Measurements from ENCODE around the gene ERMAP. TPM values are rescaled to one million over a fixed set of nuclear protein-coding genes. Genes with fewer than 3 reads are reported as not detected.

The ERMAP gene
- total and polyA plus RNA-seq, 2 experiments from 2014 or later, result 1.2 to 2.2 TPM

DNA sequence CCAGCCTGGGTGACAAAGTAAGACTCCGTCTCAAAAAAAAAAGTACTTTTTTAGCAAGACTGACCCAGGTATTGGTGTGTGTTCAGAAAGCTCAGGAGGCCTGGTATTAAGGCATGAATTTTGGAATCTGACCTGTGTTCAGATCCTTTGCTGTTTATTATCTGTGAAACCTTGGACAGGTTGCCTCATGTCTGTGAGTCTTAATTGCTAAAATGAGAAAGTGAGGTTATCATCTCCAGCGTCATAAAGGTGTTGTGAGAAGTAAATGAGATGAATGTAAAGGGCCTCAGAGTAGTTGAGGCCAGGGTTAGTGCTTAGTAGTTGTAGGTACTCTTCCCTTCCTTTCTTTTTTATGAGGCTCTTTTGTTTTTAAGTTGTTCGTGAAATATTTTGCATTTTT is 47.1 kb upstream of the ERMAP start:
- Histone ChIP-seq H3K4me3 (no peak overlapping the region), H3K4me1 (ENCODE audit: insufficient read depth) (peaks cover 32% of the 10 kb centered on the region), H3K36me3 (ENCODE audit: insufficient read depth) (peaks cover 5% of the 10 kb centered on the region; the same call in 1 of the 2 replicates), H3K27ac (ENCODE audit: low read depth) (no peak overlapping the region), H2AFZ (no peak overlapping the region), H3K27me3 (ENCODE audit: insufficient read depth) (no peaks in the 10 kb centered on the region), H3K9me2 (ENCODE audit: insufficient read depth) (no peaks in the 10 kb centered on the region), H3K79me2 (replicated peaks; ENCODE audit: insufficient read depth) (peaks cover 66% of the 10 kb centered on the region), H3F3A (replicated peaks; ENCODE audit: low read depth) (no peaks in the 10 kb centered on the region), H4K20me1 (replicated peaks; ENCODE audit: insufficient read depth) (peaks cover 8% of the 10 kb centered on the region; the same call in 1 of the 2 replicates), H3K4me2 (no peak overlapping the region)
- Mint-ChIP-seq H3K27ac (no peak overlapping the region), H3K4me3 (no peak overlapping the region; the same call in 2 of the 3 replicates), H3K27me3 (ENCODE audit: insufficient read depth, low read depth, poor library complexity) (peaks cover 12% of the 10 kb centered on the region), H3K4me1 (peaks cover 14% of the 10 kb centered on the region), H3K36me3 (ENCODE audit: low read depth) (peaks cover 29% of the 10 kb centered on the region), H3K9me3 (no peaks in the 10 kb centered on the region; the same call in 2 of the 3 replicates)
- no peak for ATAC-seq
- TF ChIP-seq, protein P1, sequence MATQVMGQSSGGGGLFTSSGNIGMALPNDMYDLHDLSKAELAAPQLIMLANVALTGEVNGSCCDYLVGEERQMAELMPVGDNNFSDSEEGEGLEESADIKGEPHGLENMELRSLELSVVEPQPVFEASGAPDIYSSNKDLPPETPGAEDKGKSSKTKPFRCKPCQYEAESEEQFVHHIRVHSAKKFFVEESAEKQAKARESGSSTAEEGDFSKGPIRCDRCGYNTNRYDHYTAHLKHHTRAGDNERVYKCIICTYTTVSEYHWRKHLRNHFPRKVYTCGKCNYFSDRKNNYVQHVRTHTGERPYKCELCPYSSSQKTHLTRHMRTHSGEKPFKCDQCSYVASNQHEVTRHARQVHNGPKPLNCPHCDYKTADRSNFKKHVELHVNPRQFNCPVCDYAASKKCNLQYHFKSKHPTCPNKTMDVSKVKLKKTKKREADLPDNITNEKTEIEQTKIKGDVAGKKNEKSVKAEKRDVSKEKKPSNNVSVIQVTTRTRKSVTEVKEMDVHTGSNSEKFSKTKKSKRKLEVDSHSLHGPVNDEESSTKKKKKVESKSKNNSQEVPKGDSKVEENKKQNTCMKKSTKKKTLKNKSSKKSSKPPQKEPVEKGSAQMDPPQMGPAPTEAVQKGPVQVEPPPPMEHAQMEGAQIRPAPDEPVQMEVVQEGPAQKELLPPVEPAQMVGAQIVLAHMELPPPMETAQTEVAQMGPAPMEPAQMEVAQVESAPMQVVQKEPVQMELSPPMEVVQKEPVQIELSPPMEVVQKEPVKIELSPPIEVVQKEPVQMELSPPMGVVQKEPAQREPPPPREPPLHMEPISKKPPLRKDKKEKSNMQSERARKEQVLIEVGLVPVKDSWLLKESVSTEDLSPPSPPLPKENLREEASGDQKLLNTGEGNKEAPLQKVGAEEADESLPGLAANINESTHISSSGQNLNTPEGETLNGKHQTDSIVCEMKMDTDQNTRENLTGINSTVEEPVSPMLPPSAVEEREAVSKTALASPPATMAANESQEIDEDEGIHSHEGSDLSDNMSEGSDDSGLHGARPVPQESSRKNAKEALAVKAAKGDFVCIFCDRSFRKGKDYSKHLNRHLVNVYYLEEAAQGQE (IDR thresholded peaks at IDR 0.05; ENCODE audit: unreplicated experiment), result no peak
- no peak for TF ChIP-seq STAT1 (IDR thresholded peaks at IDR 0.05; ENCODE audit: unreplicated experiment)
- TF ChIP-seq, protein P2, sequence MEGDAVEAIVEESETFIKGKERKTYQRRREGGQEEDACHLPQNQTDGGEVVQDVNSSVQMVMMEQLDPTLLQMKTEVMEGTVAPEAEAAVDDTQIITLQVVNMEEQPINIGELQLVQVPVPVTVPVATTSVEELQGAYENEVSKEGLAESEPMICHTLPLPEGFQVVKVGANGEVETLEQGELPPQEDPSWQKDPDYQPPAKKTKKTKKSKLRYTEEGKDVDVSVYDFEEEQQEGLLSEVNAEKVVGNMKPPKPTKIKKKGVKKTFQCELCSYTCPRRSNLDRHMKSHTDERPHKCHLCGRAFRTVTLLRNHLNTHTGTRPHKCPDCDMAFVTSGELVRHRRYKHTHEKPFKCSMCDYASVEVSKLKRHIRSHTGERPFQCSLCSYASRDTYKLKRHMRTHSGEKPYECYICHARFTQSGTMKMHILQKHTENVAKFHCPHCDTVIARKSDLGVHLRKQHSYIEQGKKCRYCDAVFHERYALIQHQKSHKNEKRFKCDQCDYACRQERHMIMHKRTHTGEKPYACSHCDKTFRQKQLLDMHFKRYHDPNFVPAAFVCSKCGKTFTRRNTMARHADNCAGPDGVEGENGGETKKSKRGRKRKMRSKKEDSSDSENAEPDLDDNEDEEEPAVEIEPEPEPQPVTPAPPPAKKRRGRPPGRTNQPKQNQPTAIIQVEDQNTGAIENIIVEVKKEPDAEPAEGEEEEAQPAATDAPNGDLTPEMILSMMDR (conservative IDR thresholded peaks at IDR 0.05; ENCODE audit: low read depth in 2 of 2), result no peak
- no peak for DNase-seq (ENCODE audit: low spot score)

DNA sequence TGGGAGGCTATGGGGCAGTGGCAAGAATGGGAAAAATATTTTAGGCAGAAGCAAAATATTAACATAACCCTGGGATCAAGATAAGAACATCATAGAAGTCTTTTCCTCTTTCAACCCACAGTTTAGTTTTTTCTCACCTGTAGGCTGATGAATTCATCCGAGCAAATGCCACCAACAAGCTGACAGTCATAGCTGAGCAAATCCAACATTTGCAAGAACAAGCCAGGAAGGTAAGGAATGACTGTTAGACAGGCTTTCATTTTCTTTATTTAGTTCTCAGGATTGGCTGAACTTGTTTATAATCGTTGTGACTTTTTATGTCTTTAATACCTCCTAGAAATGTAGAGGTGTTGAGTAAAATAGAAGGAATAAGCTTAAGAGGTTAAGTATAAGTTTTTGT is 43.5 kb upstream of the ERMAP start:
- peaks cover 8% of the 10 kb centered on the region; the same call in 1 of the 2 replicates for H4K20me1 ChIP-seq (replicated peaks; ENCODE audit: insufficient read depth)
- peaks cover 51% of the 10 kb centered on the region for H3K36me3 Mint-ChIP-seq (ENCODE audit: low read depth)
- H3K27me3 ChIP-seq (ENCODE audit: insufficient read depth), result no peaks in the 10 kb centered on the region
- no peak for ATAC-seq
- H3K9me3 Mint-ChIP-seq, result no peaks in the 10 kb centered on the region; the same call in 2 of the 3 replicates
- no peak overlapping the region for H2AFZ ChIP-seq
- peak overlapping the region; percentile 64; the same call in 1 of the 2 replicates for H3K27ac Mint-ChIP-seq
- no peak overlapping the region for H3K27ac ChIP-seq (ENCODE audit: low read depth)
- no peak overlapping the region for H3K4me3 Mint-ChIP-seq
- no peak overlapping the region for H3K4me2 ChIP-seq
- H3K4me3 ChIP-seq, result no peak overlapping the region
- peaks cover 16% of the 10 kb centered on the region for H3K4me1 ChIP-seq (ENCODE audit: insufficient read depth)
- H3F3A ChIP-seq (replicated peaks; ENCODE audit: low read depth), result no peaks in the 10 kb centered on the region
- peaks cover 9% of the 10 kb centered on the region; the same call in 2 of the 3 replicates for H3K4me1 Mint-ChIP-seq
- H3K79me2 ChIP-seq (replicated peaks; ENCODE audit: insufficient read depth), result peaks cover 48% of the 10 kb centered on the region
- DNase-seq (ENCODE audit: low spot score), result no peak
- no peaks in the 10 kb centered on the region for H3K9me2 ChIP-seq (ENCODE audit: insufficient read depth)
- peaks cover 18% of the 10 kb centered on the region for H3K36me3 ChIP-seq (ENCODE audit: insufficient read depth)
- peaks cover 6% of the 10 kb centered on the region for H3K27me3 Mint-ChIP-seq (ENCODE audit: insufficient read depth, low read depth, poor library complexity)
- TF ChIP-seq, protein P3, sequence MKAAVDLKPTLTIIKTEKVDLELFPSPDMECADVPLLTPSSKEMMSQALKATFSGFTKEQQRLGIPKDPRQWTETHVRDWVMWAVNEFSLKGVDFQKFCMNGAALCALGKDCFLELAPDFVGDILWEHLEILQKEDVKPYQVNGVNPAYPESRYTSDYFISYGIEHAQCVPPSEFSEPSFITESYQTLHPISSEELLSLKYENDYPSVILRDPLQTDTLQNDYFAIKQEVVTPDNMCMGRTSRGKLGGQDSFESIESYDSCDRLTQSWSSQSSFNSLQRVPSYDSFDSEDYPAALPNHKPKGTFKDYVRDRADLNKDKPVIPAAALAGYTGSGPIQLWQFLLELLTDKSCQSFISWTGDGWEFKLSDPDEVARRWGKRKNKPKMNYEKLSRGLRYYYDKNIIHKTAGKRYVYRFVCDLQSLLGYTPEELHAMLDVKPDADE (IDR thresholded peaks at IDR 0.05), result no peak
- TF ChIP-seq POLR2AphosphoS5 (IDR thresholded peaks at IDR 0.05; ENCODE audit: low read depth) (no peak), ZNF331 (CRISPR knock-in tag; IDR thresholded peaks at IDR 0.05; ENCODE audit: low read depth) (no peak), ZNF462 (CRISPR knock-in tag; IDR thresholded peaks at IDR 0.05) (no peak)

All from GM23338 (cell line).